Right lobe of liver (tissue), 6 donors: Measurements from ENCODE around the gene NTM. TPM values are rescaled to one million over a fixed set of nuclear protein-coding genes. Genes with fewer than 3 reads are reported as not detected.

Experiments used
- ATAC-seq, 4 donors: fragments of 200-7000 bp; cut with Tn5 transposase; one replicate each; pipeline ENCODE4 v1.9.1; 2020; ENCODE audit warnings: mild to moderate bottlenecking in 4 of 4, moderate library complexity in 4 of 4
- DNase-seq, 3 donors: peaks; one replicate each; pipeline ENCODE4 v3.0.0-alpha.2; 2020
- H3K27ac ChIP-seq, 3 donors: fragments of 200-600 bp; one replicate each; pipeline ENCODE4 v1.8.0; 2022
- H3K27me3 ChIP-seq, 2 donors: fragments of 200-600 bp; one replicate each; pipeline ENCODE4 v1.8.0; 2022
- H3K36me3 ChIP-seq, 4 donors: fragments of 200-600 bp; sonication (generic) in 1 of 4; one replicate each; pipeline versions ENCODE4 v1.5.1 to v1.8.0; 2017 to 2022; ENCODE audit warnings: control low read depth in 1 of 4
- H3K4me1 ChIP-seq, 4 donors: fragments of 200-600 bp; sonication (generic) in 1 of 4; one replicate each; pipeline versions ENCODE4 v1.5.1 to v1.8.0; 2017 to 2022; ENCODE audit warnings: control low read depth in 1 of 4
- H3K4me3 ChIP-seq, 3 donors: fragments of 200-600 bp; one replicate each; pipeline ENCODE4 v1.8.0; 2022
- H3K9me3 ChIP-seq, 4 donors: fragments of 200-600 bp; sonication (generic) in 1 of 4; one replicate each; pipeline versions ENCODE4 v1.5.1 to v1.8.0; 2017 to 2022; ENCODE audit warnings: control low read depth in 1 of 4
- CTCF ChIP-seq, 4 donors: fragments of 200-600 bp in 3 of 4; fragments of 450-650 bp in 1 of 4; IDR thresholded peaks; one replicate each; pipeline versions ENCODE4 v1.5.1 to v1.8.0; 2016 to 2022; ENCODE audit warnings: antibody characterized with exemption in 4 of 4, mild to moderate bottlenecking in 2 of 4
- POLR2A ChIP-seq: fragments of 450-650 bp; IDR thresholded peaks from one replicate; pipeline ENCODE4 v1.6.1; 2017; ENCODE audit warnings: antibody characterized with exemption, mild to moderate bottlenecking
- WGBS: methylation state at CpG from one replicate; pipeline ENCODE4 v1.1.6; 2018; ENCODE audit warnings: low coverage, low lambda C conversion rate; ENCODE audit not compliant: insufficient coverage; ENCODE audit errors: missing lambda C conversion rate; 5-methylcytosine and 5-hydroxymethylcytosine counted together
- intact Hi-C, 2 donors: fragments of 100-400 bp; cut with DNase I; formaldehyde crosslinking; loops; one replicate each; pipeline versions ENCODE4 v1.11.2 to v1.14.1; 2022
- total RNA-seq, 6 experiments: library from RNA; depleted of rRNA in 2 of 6; stranded (reverse); fragments of >200 nt in 2 of 6; fragmentation: NEBNext Ultra II Directional in 3 of 6; extraction: Animal tissue kit (Norgen Biotek cat#: 25700) in 3 of 6; gene quantifications; one replicate each; pipeline versions ENCODE4 v1.1.0 to v1.2.4, GENCODE V29; 2016 to 2023
- donor health status: DM: no; HTN: yes; CAD: no.
- donor health status: DM: no; HTN: no; CAD: no.
- donor health status: DM: no; HTN: no; CAD: no.
- donor health status: DM: no; HTN: yes; CAD: no.
- donor health status: DM: no; HTN: yes; CAD: no.

The NTM gene
- total RNA-seq, 6 experiments from 2014 or later: 0.35 TPM; not detected in 5

GRCh38 chr11:131584785-131585592, 214.6 kb downstream of the NTM start:
- WGBS: 38% methylated on average over 24 of the region's 24 CpGs
- H3K27me3 ChIP-seq: no peaks in the 10 kb centered on the region
- no peak for DNase-seq
- H3K36me3 ChIP-seq: no peaks in the 10 kb centered on the region
- H3K9me3 ChIP-seq: no peaks in the 10 kb centered on the region
- no peak overlapping the region for H3K4me3 ChIP-seq
- no peak overlapping the region for H3K27ac ChIP-seq
- intact Hi-C loops: no loop called here
- TF ChIP-seq CTCF (IDR thresholded peaks at IDR 0.05) (no peak), POLR2A (no peak)
- ATAC-seq: no peak
- H3K4me1 ChIP-seq: no peaks in the 10 kb centered on the region

DNA sequence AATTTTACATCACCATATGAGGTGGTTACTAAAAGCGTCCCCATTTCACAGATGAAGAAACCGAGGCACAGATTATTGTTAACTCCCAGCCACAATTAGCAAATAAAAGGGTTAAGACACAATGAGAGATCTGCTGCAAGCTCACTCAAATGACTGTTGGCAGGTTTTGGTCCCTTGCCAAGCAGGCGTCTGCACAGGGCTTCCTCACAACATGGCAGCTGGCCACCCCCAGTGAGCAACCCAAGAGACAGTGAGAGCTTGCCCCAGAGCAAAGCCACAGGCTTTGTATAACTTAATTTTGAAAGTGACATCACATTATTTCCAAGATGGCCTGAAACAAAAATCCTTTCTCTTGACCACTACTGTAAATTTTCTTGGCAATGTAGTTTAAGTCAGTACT, 217.6 kb downstream of the NTM start:
- H3K27me3 ChIP-seq: no peaks in the 10 kb centered on the region
- H3K27ac ChIP-seq: no peak overlapping the region
- ATAC-seq (no peak), DNase-seq (no peak)
- no peaks in the 10 kb centered on the region for H3K4me1 ChIP-seq
- no peaks in the 10 kb centered on the region for H3K9me3 ChIP-seq
- intact Hi-C loops: no loop called here
- TF ChIP-seq POLR2A: no peak
- no peak for TF ChIP-seq CTCF (IDR thresholded peaks at IDR 0.05)
- H3K4me3 ChIP-seq: no peak overlapping the region
- 42% methylated on average over 3 of the region's 3 CpGs for WGBS
- H3K36me3 ChIP-seq: no peaks in the 10 kb centered on the region

DNA sequence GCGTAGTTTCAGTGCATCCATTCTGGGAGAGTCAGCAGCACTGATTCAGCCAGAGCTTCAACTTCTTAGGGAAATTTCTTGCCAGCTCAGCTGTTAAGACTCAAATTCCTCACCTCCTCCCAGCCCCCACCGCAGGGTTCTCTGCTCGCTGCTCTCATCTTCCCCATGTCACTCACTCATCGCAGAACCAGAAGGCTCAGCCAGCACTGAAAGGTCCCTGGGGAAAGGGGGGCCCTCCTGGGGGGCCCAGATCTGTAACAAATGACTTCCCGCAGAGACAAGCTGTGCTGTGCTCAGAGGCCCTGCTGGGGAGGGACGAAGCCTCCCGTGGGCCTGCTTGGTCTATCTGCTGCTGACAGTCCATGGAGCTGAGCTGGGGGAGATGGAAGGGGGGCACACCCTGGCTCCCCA, 220.6 kb downstream of the NTM start:
- WGBS: 34% methylated on average over 5 of the region's 7 CpGs
- Histone ChIP-seq H3K4me1 (no peaks in the 10 kb centered on the region), H3K36me3 (no peaks in the 10 kb centered on the region), H3K27me3 (no peaks in the 10 kb centered on the region), H3K9me3 (no peaks in the 10 kb centered on the region), H3K27ac (no peak overlapping the region), H3K4me3 (no peak overlapping the region)
- no peak for TF ChIP-seq CTCF (IDR thresholded peaks at IDR 0.05)
- no peak for TF ChIP-seq POLR2A
- ATAC-seq (no peak), DNase-seq (no peak)
- intact Hi-C loops: no loop called here

DNA sequence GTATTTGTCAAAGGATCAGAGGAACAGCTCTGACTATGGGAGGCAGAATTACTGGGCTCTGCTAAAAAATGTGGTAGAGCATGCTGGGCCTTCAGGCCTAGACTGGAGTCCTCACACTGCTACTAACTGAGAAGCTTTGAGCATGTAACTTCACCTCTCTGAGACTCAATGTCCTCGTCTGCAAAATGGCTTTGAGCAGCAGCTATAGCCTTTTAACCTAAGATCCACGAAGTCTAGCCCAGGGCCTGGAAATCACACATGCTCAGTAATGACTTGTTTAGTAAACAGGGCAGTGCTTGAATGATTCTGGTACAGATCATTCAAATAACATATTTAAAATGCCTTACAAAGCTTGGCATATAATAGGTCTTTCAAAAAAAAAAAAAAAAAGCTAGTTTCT, 221.7 kb downstream of the NTM start:
- intact Hi-C loops: no loop called here
- TF ChIP-seq POLR2A (no peak), CTCF (IDR thresholded peaks at IDR 0.05) (no peak)
- DNase-seq: no peak
- 33% methylated on average over 2 of the region's 2 CpGs for WGBS
- Histone ChIP-seq H3K4me1 (no peaks in the 10 kb centered on the region), H3K27me3 (no peaks in the 10 kb centered on the region), H3K4me3 (no peak overlapping the region), H3K9me3 (no peaks in the 10 kb centered on the region), H3K27ac (no peak overlapping the region), H3K36me3 (no peaks in the 10 kb centered on the region)
- ATAC-seq: no peak
